HG03175 (cell line): ENCODE measurements around the gene DPYSL3.

Experiments used
- ATAC-seq: cut with Tn5 transposase; IDR thresholded peaks from one replicate; pipeline ENCODE4 v1.9.1; 2021; ENCODE audit warnings: mild to moderate bottlenecking, moderate library complexity; ENCODE audit not compliant: unreplicated experiment

The DPYSL3 gene

DNA sequence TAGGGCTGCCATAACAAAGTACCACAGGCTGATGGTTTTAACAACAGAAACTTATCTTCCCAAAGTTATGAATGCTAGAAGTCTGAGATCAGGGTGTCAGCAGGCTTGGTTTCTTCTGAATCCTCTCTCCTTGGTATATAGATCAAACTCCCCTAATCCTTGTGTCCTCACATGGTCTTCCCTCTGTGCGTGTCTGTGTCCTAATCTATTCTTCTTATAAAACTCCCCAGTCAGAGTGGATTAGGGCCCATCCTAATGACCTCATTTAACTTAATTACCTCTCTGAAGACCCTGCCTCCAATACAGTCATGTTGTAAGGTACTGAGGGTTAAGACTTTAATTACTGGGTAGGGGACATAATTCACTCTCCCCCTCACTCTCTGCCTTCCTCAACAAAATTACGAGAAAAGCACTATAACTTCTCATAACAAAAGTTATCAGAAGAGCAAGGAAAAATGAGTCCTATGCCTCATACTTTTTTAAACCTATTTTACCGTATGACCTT, 68.6 kb downstream of the DPYSL3 start:
- ATAC-seq, result no peak

DNA sequence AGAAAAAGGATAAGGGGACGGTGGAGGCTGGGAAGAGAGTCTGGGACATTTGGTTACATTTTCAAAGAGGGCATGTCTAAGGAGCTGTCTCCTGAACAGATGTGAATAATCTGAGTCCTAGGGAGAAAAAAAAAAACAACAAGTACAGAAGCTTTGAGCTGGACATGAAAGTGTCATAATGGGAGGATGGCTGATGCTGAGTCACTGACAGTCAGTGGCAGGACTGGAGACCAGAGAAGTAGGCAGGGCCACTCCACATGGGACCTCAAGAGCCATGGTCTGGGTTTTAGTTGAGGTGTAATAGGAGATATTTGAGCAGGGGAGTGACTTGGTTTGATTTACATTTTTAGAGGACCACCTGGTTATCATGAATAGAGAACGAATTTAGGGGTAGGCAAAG, 70.6 kb downstream of the DPYSL3 start:
- no peak for ATAC-seq

DNA sequence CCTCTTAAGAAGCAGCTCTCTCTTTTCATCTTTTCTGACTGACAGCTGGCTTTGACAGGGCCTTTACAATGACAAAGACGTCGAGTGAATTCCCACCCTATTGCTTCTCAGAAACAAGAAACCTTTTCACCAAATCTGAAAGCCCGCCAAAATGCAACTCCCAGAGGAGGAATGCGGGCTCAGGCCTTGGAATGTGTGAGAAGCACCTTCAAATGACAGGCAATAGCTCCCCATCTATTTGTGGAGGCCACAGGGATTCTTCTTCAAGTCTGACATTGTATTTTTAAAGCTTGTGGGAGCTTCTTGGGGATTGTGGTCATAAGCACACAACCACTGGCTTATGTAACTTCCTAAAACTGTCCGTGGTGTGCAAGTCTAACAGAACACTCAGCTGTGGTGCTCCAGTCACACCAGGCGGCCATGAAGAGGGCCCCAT, 72.7 kb downstream of the DPYSL3 start:
- ATAC-seq, result no peak

DNA sequence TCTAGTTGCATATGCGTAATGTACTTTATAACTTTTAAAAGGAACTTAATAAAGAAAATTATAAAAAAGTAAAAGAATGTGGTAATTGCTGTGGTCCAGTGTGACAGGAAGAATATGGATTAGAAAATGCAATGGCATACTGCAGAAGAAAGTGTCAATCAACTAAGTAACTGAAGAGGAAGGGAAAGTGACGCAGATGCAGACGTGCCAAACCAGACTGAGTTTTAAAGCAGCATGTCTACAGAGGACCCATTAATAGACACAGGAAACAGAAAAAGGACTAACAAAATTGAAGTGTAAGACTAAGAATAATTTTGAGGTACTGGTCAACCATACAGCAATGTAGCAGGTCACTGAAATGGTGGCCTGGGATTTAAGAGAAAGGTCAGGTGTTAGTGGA, 73.3 kb downstream of the DPYSL3 start:
- peak; percentile 75 for ATAC-seq

DNA sequence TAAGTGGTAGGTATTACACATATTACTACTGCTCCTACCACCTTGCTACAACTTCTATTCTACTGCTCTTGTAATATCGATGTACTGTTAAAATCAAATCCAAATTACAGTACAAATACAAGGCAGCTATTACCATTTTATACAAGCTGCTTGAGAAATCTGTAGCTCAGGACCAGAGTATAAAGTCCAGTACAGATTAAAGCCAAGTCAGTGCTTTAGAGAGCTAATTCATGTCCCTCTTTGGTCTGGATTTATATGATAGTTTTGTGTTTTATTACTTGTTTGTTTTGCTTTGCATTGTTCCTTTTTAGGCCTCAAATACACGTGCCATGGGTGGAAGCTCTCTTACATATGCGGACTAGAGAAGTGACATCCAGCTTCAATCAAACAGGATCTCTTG, 75.8 kb downstream of the DPYSL3 start:
- ATAC-seq, result no peak

DNA sequence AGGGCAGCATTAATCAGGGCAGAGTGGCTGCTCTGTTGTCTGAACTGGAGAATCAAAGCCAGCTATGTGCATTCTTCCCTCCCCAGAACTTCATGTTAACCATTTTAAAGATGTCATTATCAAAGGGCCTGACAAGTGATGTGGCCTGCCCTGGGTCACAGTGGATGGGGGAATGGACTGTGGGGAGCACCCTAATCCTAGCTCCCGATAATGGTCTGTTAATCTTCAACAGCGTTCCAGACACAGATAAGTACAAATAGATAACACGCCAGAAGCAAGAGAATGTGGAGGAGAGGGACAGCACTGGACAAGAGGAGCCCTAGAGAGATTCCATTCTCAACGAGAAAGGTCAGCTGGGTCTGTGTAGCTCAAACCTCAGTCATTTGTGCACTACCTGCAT, 77.5 kb downstream of the DPYSL3 start:
- ATAC-seq, result no peak

DNA sequence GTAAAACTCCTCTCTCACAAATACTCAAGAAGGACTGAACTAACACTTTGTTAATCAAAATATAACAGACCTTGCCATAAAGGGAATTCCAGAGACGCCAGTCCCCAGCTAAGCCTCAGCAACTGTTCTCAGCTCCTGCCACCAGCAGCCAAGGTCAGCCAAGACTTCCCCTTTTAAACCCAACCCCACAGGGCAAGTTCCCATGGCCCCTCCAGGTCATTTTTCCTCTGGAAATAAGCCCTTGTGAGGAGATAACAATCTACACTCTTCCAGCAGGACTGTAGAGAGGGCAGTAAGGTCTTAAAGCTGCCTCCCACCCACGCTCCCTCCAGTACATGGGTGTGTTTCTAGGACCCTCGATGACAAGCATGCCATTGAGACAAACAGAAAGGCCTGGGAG, 78.3 kb downstream of the DPYSL3 start:
- ATAC-seq, result no peak

DNA sequence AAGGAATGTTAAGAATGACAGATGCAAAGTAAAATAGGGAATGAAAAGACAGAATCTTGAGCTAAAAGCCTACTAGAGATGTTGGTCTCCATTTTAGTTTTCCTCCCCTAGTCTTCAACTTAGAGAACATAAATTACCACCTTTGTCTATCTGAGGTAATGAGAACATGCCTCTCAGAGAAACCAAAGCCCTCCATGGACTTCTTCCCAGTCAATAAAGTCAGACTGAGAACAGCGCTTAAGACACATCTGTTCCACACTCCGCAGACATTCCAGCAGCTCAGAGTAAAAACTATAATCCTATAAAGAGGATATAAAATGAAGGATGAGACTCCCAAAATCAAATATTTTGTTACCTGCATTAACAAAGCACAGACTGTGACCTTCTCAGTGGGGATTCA, 79.2 kb downstream of the DPYSL3 start:
- ATAC-seq, result no peak

DNA sequence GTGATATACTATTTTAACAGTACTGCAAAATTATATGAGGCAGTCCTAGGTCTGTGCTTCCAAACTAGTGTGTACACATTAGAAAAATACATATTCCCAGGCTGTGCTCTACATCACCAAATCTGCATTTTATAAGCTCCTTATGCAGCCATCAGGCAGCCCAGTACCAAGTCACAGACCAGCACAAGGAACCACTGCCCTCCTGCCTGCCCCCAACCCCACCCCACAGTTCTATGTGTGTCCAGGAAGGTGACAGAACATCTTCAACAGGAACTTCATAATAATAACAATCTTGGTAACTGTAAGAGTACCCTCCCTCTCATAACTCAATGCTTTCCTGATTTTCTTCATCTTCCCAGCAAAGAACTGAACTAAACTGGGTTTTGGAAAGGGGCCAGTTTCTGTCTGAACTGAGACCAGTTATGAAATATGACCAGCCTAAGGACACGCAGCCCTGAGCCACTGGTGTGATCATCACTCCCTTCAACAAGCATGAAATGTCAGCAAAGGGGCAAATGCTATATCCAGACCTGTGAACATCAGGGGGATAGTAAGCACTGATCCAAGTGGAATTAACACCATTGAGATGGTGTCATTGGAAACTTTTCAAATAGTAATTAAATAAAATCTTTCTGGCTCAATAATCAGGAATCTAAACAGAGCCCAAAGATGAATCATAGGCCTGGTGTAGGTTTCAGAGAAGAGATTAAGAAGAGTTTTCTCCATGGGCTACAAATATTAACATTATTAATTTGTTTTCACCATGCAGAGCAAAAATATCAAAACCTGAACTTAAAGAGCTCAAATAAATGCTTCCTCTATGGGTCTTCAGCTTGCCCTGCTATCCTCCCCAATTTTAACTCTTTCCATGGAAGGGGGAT, 82.1 kb downstream of the DPYSL3 start:
- ATAC-seq, result no peak

DNA sequence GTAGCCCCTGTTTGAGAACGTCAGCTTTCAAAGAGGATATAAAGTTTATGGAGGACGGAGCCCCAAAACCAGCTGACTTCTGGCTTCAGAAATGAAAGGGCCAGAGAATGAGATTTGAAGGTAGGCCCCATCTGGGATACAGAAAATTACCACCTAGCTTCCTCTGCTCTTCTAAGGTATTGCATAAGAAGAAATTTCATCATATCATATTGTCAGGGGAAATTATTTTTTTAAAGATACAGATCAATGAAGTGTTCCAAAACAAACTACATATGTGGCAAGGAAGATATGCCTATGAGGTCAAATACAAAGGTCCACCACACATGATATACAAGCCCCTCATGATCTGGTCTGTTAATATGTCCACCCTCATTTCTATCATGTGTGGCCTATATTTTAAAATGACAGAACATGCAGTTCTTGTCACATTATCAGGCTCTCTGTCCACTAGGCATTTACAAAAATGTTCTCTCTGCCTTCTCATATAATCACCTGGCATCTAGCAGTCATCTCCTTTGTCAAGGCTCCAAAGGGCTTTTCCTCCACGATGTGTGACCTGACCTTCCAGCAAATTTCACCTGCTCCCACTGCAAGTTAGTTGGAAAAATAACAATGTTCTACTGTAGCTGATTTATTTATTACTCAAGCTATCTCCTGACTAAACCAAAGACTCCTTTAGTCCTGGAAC, 83.1 kb downstream of the DPYSL3 start:
- ATAC-seq, result no peak

DNA sequence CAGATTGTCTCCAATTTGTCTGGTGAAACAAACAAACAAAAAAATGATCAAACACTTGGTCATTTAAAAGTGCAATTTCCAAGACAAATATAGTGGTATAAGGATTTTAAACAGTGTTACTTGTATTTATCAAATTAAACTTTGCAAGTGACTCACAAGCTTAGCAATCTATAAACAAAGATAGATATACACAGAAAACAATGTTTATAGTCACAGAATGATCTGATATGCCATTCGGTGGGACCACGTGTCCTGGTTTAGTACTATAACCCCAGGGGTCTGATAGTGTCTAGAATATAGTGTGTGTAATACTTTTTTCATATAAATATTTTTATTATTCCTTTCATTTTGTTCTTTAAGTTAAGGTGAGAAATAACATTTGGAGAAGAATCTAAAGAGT, 91.3 kb downstream of the DPYSL3 start:
- no peak for ATAC-seq

DNA sequence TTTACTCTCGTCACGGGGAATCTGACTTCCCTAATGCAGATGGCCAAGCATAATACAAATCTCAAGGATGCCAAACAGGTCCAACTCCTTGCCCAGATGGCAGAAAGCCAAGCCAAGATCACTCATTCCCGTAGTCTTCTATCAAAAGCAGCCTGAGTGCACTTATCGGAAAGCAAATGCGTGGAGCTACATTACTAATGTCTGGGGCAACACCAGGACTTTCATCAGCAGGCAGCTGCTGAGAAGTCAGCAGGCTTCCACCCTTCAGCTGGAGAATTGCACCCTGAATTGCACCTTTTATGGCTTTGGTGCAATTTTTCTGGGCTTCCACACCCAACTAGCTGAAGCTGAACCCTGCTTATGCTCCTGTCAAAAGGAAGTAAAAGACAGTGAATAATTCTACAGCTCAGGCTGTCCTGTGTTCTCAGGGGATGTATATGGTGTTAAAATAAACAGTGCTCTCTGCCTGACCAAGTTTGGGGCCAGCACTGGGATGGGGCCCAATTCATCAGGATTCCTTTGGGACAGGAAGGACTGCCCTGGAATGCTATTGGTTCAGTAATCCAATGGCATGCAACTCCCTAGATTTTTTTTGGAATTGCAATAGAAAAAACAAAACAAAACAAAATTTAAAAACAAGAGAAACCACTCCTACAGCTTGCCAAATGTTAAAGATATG, 92.6 kb downstream of the DPYSL3 start:
- no peak for ATAC-seq

DNA sequence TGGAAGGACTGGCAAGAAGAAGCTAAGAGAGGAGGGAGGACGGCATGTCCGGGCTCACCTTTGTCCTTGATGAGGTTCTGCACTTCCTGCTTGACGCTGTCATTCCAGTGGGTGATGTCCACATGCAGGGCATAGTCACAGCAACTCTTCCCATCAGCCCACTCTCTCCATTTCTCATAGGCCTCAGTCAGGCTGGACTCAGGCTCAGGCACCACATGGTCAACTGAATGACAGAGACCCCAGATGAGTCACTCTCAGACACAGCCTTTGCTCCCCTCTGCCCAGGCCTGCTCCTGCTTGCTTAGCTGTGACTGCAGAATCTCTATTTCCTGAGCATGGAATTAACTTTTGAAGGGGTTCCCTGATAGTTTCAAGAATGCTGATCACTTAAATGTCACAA, 94.2 kb downstream of the DPYSL3 start:
- ATAC-seq, result no peak

DNA sequence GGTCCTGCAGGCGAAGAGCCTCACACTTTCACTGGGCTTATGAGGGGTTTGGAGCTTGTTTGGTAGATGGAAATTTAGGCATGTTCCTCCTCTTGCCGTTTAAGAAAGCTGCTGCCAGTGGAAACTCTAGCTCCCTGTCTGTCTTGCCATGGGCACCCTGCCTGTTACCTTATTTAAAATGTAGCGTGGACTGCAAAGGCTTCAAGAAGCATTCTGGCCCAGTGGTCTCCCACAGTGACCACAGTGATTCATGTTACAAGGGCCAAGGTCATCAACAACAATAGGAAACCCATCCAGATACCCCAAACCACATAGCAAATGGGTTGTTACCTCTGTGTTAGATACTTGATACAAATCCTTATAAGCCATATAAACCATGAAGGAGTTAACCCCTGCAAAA, 96.6 kb downstream of the DPYSL3 start:
- ATAC-seq, result no peak

DNA sequence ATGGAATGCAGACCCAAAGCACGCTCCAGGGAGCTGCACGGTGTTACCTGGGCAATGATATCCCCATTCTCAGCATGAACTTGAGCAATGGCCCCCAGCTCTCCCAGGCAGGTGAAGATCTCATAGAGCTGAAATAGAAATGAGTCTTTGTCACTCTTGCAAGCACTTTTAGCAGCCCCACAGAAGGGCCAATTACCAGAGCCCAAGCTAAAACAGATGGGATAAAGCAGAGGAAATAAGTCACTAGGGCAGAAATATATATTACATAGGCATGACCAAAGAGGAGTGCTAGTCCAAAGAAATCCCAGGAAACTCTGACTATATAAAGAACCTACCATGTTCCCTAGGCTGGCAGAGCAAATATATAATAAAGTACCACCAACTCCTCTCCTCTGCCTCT, 97.3 kb downstream of the DPYSL3 start:
- no peak for ATAC-seq

DNA sequence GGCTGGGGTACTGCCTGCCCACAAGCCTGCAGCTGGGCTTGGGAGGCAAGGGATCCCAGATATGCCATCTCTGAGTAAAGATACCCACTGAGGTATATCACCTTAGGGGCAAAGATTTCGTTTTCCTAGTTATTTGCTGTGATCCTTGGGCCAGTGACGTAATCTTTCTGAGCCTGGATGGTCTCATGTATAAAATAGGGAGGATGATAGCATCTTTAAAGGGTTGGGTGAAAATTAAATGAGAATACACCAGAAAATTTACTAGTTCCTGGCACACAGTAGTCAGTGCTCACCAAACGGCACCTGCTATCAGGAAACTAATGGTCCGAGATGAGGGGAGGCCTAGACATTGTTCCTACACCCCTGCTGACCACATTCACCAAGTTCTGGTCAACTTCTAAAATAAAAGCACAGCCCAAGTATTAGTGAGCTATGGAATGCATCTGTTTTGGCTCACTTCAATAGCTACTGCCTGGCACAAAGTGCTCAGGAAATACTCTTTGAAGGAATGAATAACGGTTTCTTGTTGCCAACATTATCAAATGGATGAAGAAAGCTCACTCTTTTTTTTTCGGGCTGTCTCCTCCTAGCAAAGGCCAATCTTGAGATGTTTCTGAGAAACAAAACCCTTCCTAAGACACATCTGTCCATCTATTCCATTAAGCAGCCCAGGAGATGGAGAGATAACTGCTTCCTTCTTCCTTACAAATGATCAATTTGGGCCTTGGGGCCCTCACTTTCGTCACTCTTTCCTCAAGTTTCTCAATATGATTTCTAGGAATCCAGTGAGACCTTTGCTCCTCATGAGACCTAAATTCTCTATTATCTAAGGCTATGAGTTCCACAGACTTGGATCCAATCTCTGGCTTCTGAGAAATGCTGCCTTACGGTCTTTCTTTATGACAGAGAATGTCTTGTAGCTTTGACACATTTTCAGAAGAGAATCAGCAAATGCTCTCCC, 98.2 kb downstream of the DPYSL3 start:
- ATAC-seq, result no peak

DNA sequence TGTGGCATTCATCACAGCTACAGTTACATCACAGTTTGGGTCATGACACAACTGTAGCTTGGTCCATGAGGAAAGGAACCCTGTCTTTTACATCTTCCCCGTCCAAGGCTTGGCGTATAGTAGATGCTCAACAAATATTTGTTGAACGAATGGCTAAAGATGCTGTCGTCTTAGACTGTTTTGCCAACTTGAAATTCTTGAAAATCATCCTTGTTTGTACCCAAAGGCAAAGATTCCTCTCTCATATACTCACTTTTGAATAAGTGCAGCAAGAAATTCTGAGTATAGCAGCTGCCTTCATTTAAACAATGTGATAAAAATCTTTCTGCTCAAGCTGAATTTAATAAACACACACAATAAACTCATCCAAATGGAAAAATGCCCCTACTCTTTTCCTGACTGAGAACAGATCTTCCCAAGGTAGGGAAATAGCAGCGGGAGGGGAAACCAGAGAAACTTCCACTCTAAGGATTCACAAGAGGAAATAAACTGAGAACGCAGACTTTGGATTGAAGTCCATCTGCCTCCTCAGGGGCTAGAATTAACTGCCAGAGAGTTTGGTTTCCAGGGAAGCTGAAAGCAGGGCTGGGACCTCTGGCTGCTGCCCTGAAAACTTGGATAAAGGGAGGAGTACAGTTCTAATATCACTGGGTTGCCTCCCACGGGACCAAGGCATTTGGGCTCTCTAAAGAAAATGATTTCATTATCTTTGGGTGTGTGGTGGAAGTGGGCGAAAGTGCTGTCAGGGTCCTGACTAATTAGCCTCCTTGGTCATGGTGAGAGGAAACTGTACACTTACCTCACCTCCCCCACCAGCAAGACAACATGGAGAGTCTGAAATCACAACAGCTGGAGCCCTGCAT, 99.1 kb downstream of the DPYSL3 start:
- no peak for ATAC-seq

DNA sequence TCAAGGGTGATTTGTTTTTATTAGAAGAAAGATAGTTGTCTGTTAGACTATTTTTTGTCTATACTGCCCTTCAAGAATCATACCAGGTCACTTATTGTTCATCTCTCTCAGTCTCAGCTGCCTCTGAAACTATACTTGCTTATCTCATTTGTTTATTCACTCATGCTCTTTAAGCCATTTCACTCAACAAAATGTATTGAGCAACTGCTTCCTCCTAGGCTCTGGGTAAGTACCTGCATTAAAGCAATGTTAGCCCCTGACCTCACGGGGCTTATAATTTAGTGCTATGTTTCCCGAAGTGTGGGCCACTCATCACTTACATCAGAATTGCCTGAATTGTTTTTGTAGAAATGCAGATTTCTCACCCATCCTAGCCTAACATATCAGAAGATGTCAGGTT, 100.9 kb downstream of the DPYSL3 start:
- ATAC-seq, result no peak

DNA sequence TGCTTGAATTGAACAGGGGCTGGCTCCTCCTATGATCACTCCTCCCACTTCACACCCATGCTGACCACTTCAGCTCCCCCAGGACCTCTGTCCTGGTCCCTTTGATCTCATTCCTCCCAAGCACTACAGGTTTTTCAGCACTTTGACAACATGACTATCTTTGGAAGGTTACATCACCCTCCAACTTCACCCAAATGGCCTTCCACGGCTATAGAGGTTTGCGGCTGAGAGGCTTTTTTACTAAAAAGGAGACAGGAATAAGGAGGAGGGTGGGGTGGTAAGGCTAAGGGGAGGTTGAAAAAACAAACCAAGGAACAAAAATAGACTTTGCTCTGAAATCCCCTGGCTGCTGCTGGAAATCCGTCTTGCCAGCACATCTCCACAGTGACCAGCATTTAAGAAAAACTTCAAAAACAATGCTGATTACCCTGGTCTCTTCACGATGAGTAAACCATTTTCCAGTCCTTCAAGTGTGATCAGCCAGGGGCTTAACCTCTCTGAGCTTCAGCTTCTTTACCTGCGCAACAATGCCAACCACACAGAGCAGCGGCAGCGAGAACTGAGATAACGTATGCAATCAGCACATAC, 102.7 kb downstream of the DPYSL3 start:
- no peak for ATAC-seq
